Loucy (cell line): ENCODE data around the gene CCDC142.

Experiments used
- H2AFZ ChIP-seq: fragments of 200-600 bp; sonication (generic); 2 replicates; pipeline ENCODE4 v1.6.0; 2016; ENCODE audit warnings: antibody characterized with exemption, mild to moderate bottlenecking, low read length, moderate library complexity
- H3F3A ChIP-seq: fragments of 200-600 bp; 2 replicates; pipeline ENCODE4 v1.6.0; 2016; ENCODE audit warnings: antibody characterized with exemption, low read depth, mild to moderate bottlenecking
- H3K27me3 ChIP-seq: fragments of 200-600 bp; sonication (generic); 2 replicates; pipeline ENCODE4 v1.6.1; 2014; ENCODE audit warnings: low read length, mild to moderate bottlenecking; ENCODE audit not compliant: insufficient read depth, poor library complexity, severe bottlenecking
- H3K36me3 ChIP-seq: fragments of 200-600 bp; sonication (generic); 2 replicates; pipeline ENCODE4 v1.6.1; 2016; ENCODE audit warnings: low read length; ENCODE audit not compliant: insufficient read depth
- H3K4me1 ChIP-seq: fragments of 200-600 bp; sonication (generic); 2 replicates; pipeline ENCODE4 v1.5.1; 2014; ENCODE audit warnings: low read length, mild to moderate bottlenecking; ENCODE audit not compliant: insufficient read depth, poor library complexity, severe bottlenecking
- H3K4me2 ChIP-seq: fragments of 200-600 bp; sonication (generic); 2 replicates; pipeline ENCODE4 v1.6.0; 2014; ENCODE audit warnings: antibody characterized with exemption, low read length, low read depth, mild to moderate bottlenecking; ENCODE audit not compliant: poor library complexity, severe bottlenecking
- H3K4me3 ChIP-seq: fragments of 200-600 bp; sonication (generic); 2 replicates; pipeline ENCODE4 v1.5.1; 2014; ENCODE audit warnings: low read length, mild to moderate bottlenecking, mixed read lengths; ENCODE audit not compliant: poor library complexity, severe bottlenecking
- H3K79me2 ChIP-seq: fragments of 200-600 bp; sonication (generic); 2 replicates; pipeline ENCODE4 v1.6.1; 2014; ENCODE audit warnings: low read length; ENCODE audit not compliant: insufficient read depth
- H3K9ac ChIP-seq: fragments of 200-600 bp; sonication (generic); 2 replicates; pipeline ENCODE4 v1.6.0; 2014; ENCODE audit warnings: mild to moderate bottlenecking, low read depth, low read length, moderate library complexity; ENCODE audit not compliant: poor library complexity, severe bottlenecking
- H3K9me2 ChIP-seq: fragments of 200-600 bp; sonication (generic); replicated peaks from 2 replicates; pipeline ENCODE4 v1.6.1; 2016; ENCODE audit warnings: low read depth, low read length, mixed read lengths
- H3K9me3 ChIP-seq: fragments of 200-600 bp; sonication (generic); 2 replicates; pipeline ENCODE4 v1.6.1; 2014; ENCODE audit warnings: mild to moderate bottlenecking, antibody characterized with exemption, low read length, low read depth; ENCODE audit not compliant: insufficient read depth
- H4K20me1 ChIP-seq: fragments of 200-600 bp; sonication (generic); 2 replicates; pipeline ENCODE4 v1.6.0; 2014; ENCODE audit warnings: antibody characterized with exemption, low read length, mild to moderate bottlenecking; ENCODE audit not compliant: insufficient read depth, poor library complexity, severe bottlenecking
- CTCF ChIP-seq: fragments of 200-600 bp; sonication (generic); conservative IDR thresholded peaks from 2 replicates; pipeline ENCODE4 v1.5.1; 2014; ENCODE audit warnings: mild to moderate bottlenecking, antibody characterized with exemption, low read length
- EZH2phosphoT487 ChIP-seq: fragments of 200-600 bp; IDR thresholded peaks from 2 replicates; pipeline ENCODE4 v1.6.1; 2018; ENCODE audit warnings: antibody characterized with exemption, mild to moderate bottlenecking, moderate library complexity, borderline replicate concordance

The CCDC142 gene

GRCh38 chr2:74474481-74474880 lies 8.3 kb downstream of the CCDC142 start:
- TF ChIP-seq CTCF (no peak), EZH2phosphoT487 (no peak)
- Histone ChIP-seq H3K36me3 (peaks cover 6% of the 10 kb centered on the region; the same call in 1 of the 2 replicates), H3K9me2 (no peaks in the 10 kb centered on the region), H3K9ac (no peak overlapping the region), H4K20me1 (no peaks in the 10 kb centered on the region), H3F3A (peaks cover 5% of the 10 kb centered on the region; the same call in 1 of the 2 replicates), H3K4me2 (no peak overlapping the region), H3K4me1 (peaks cover 20% of the 10 kb centered on the region), H3K79me2 (peaks cover 20% of the 10 kb centered on the region), H2AFZ (no peak overlapping the region), H3K9me3 (no peaks in the 10 kb centered on the region), H3K4me3 (no peak overlapping the region), H3K27me3 (no peaks in the 10 kb centered on the region)

GRCh38 chr2:74472945-74473258 lies 9.9 kb downstream of the CCDC142 start:
- Histone ChIP-seq H3K36me3 (peaks cover 6% of the 10 kb centered on the region; the same call in 1 of the 2 replicates), H3K79me2 (peaks cover 14% of the 10 kb centered on the region; the same call in 1 of the 2 replicates), H4K20me1 (no peaks in the 10 kb centered on the region), H3K9ac (peak overlapping the region; percentile 86), H3K27me3 (no peaks in the 10 kb centered on the region), H3F3A (peaks cover 5% of the 10 kb centered on the region; the same call in 1 of the 2 replicates), H3K9me3 (no peaks in the 10 kb centered on the region), H3K9me2 (no peaks in the 10 kb centered on the region), H3K4me3 (peak overlapping the region; percentile 86), H3K4me1 (peaks cover 16% of the 10 kb centered on the region), H3K4me2 (peak overlapping the region; percentile 92), H2AFZ (peak overlapping the region; percentile 71)
- TF ChIP-seq EZH2phosphoT487 (no peak), CTCF (no peak)

GRCh38 chr2:74472086-74472944 lies 10.5 kb downstream of the CCDC142 start, which contains the start of gene MRPL53:
MRPL53 (minus strand) TSS chr2:74472680; CDS start chr2:74472660, 20 bp downstream.
- Histone ChIP-seq H3K4me1 (peaks cover 16% of the 10 kb centered on the region), H2AFZ (peak within 1 kb of the TSS; percentile 87), H3K4me2 (peak within 1 kb of the TSS; percentile 92), H3K36me3 (peaks cover 6% of the 10 kb centered on the region; the same call in 1 of the 2 replicates), H4K20me1 (no peaks in the 10 kb centered on the region), H3K9me2 (no peaks in the 10 kb centered on the region), H3K27me3 (no peaks in the 10 kb centered on the region), H3K9ac (peak within 1 kb of the TSS; percentile 86), H3K4me3 (peak within 1 kb of the TSS; percentile 86), H3K9me3 (no peaks in the 10 kb centered on the region), H3K79me2 (peaks cover 14% of the 10 kb centered on the region; the same call in 1 of the 2 replicates), H3F3A (peaks cover 5% of the 10 kb centered on the region; the same call in 1 of the 2 replicates)
- TF ChIP-seq CTCF (0 out of 2 replicates have a peak, but pooled peaks have one; percentile 10), EZH2phosphoT487 (no peak)
